CD14-positive monocyte (primary cell): ENCODE results near the gene MED13L. TPM values are rescaled to one million over a fixed set of nuclear protein-coding genes. Genes with fewer than 3 reads are reported as not detected.

Experiments
- DNase-seq, 3 donors: peaks; one replicate each; pipeline ENCODE4 v3.0.0-alpha.2; 2011 to 2022
- H2AFZ ChIP-seq: 2 replicates; pipeline ENCODE4 v1.6.0; 2012; ENCODE audit warnings: mild to moderate bottlenecking, low read depth, low read length, inconsistent platforms; ENCODE audit not compliant: insufficient read depth, poor library complexity, severe bottlenecking
- H3K27ac ChIP-seq, 2 donors: 1 replicate in 1 of 2; 2 replicates in 1 of 2; pipeline ENCODE4 v1.5.1; 2012 to 2013; ENCODE audit warnings: low read length in 2 of 2, control low read depth in 1 of 2, inconsistent platforms in 1 of 2, low read depth in 1 of 2, mild to moderate bottlenecking in 1 of 2
- H3K27me3 ChIP-seq, 2 donors: one replicate each; pipeline versions ENCODE4 v1.6.0 to v1.6.1; 2011 to 2013; ENCODE audit warnings: low read length in 2 of 2; ENCODE audit not compliant: control insufficient read depth in 2 of 2, insufficient read depth in 2 of 2
- H3K36me3 ChIP-seq, 2 donors: replicated peaks in 1 of 2; 1 replicate in 1 of 2; 2 replicates in 1 of 2; pipeline versions ENCODE4 v1.5.1 to v1.6.1; 2012 to 2013; ENCODE audit warnings: low read length in 2 of 2, control low read depth in 1 of 2, inconsistent platforms in 1 of 2, mild to moderate bottlenecking in 1 of 2; ENCODE audit not compliant: insufficient read depth in 2 of 2, control insufficient read depth in 1 of 2
- H3K4me1 ChIP-seq, 2 donors: 1 replicate in 1 of 2; 2 replicates in 1 of 2; pipeline versions ENCODE4 v1.5.1 to v1.6.1; 2012 to 2013; ENCODE audit warnings: low read length in 2 of 2, control low read depth in 1 of 2, inconsistent platforms in 1 of 2, mild to moderate bottlenecking in 1 of 2, moderate library complexity in 1 of 2; ENCODE audit not compliant: insufficient read depth in 2 of 2, control insufficient read depth in 1 of 2
- H3K4me2 ChIP-seq: replicated peaks from 2 replicates; pipeline ENCODE3; 2012; ENCODE audit warnings: low read length, moderate library complexity, mild to moderate bottlenecking; ENCODE audit not compliant: poor library complexity, severe bottlenecking; ENCODE audit errors: extremely low read depth
- H3K4me3 ChIP-seq, 3 experiments: fragments of 200-600 bp in 1 of 3; sonication (generic) in 1 of 3; replicated peaks in 1 of 3; 1 replicate in 2 of 3; 2 replicates in 1 of 3; pipeline ENCODE4 v1.5.1; 2011 to 2013; ENCODE audit warnings: low read length in 3 of 3, mild to moderate bottlenecking in 3 of 3, control low read depth in 2 of 3, low read depth in 2 of 3, inconsistent platforms in 1 of 3, moderate library complexity in 1 of 3
- H3K79me2 ChIP-seq: 2 replicates; pipeline ENCODE4 v1.6.0; 2012; ENCODE audit warnings: mild to moderate bottlenecking, control low read depth, inconsistent platforms, low read length, moderate library complexity; ENCODE audit not compliant: insufficient read depth
- H3K9ac ChIP-seq: 2 replicates; pipeline ENCODE4 v1.6.0; 2017; ENCODE audit warnings: low read length, mild to moderate bottlenecking; ENCODE audit not compliant: insufficient read depth, poor library complexity, severe bottlenecking
- H3K9me3 ChIP-seq, 2 donors: replicated peaks in 1 of 2; 1 replicate in 1 of 2; 2 replicates in 1 of 2; pipeline versions ENCODE4 v1.5.1 to v1.6.1; 2012 to 2013; ENCODE audit warnings: low read length in 2 of 2, control low read depth in 1 of 2; ENCODE audit not compliant: control insufficient read depth in 1 of 2, insufficient read depth in 1 of 2
- H4K20me1 ChIP-seq: 2 replicates; pipeline ENCODE4 v1.6.0; 2012; ENCODE audit warnings: mild to moderate bottlenecking, low read length, control low read depth, moderate library complexity; ENCODE audit not compliant: insufficient read depth
- H3K27ac Mint-ChIP-seq, 7 donors: one replicate each; pipeline ENCODE4 v1.8.0; 2020; ENCODE audit warnings: mild to moderate bottlenecking in 7 of 7, mixed read lengths in 7 of 7, moderate library complexity in 6 of 7, inconsistent platforms in 2 of 7
- H3K27me3 Mint-ChIP-seq, 3 donors: one replicate each; pipeline ENCODE4 v1.8.0; 2021 to 2022; ENCODE audit warnings: low read depth in 3 of 3, mild to moderate bottlenecking in 3 of 3, mixed read lengths in 3 of 3, moderate library complexity in 3 of 3, inconsistent platforms in 1 of 3
- H3K36me3 Mint-ChIP-seq, 2 donors: one replicate each; pipeline ENCODE4 v1.8.0; 2020; ENCODE audit warnings: mixed read lengths in 2 of 2, inconsistent platforms in 1 of 2, mild to moderate bottlenecking in 1 of 2
- H3K4me1 Mint-ChIP-seq: one replicate; pipeline ENCODE4 v1.8.0; 2020; ENCODE audit warnings: mild to moderate bottlenecking, mixed read lengths
- H3K4me3 Mint-ChIP-seq, 2 donors: one replicate each; pipeline ENCODE4 v1.8.0; 2020; ENCODE audit warnings: mild to moderate bottlenecking in 2 of 2, mixed read lengths in 2 of 2, moderate library complexity in 1 of 2
- H3K9me3 Mint-ChIP-seq, 7 donors: one replicate each; pipeline ENCODE4 v1.8.0; 2020 to 2022; ENCODE audit warnings: mixed read lengths in 7 of 7, mild to moderate bottlenecking in 6 of 7, moderate library complexity in 6 of 7, inconsistent platforms in 2 of 7
- CTCF ChIP-seq: fragments of 200-600 bp; IDR thresholded peaks from one replicate; pipeline ENCODE4 v1.8.0; 2022; ENCODE audit warnings: antibody characterized with exemption, mild to moderate bottlenecking
- WGBS: methylation state at CpG from one replicate; pipeline ENCODE4 v1.1.5; 2013; ENCODE audit warnings: missing lambda C conversion rate; ENCODE audit not compliant: insufficient coverage; 5-methylcytosine and 5-hydroxymethylcytosine counted together
- intact Hi-C, 2 donors: fragments of 100-400 bp; cut with micrococcal nuclease; formaldehyde crosslinking; loops; one replicate each; pipeline versions ENCODE4 v1.15.0 to v1.15.1; 2023
- polyA plus RNA-seq, 3 donors: library from polyadenylated mRNA; depleted of rRNA in 1 of 3; unstranded in 2 of 3; stranded (reverse) in 1 of 3; fragments of 300-500 nt in 2 of 3; fragments of >200 nt in 1 of 3; fragmentation: Illumina TruSeq in 2 of 3; gene quantifications; 1 replicate in 2 of 3; 2 replicates in 1 of 3; pipeline ENCODE4 v1.2.3, GENCODE V29; 2012 to 2021

The MED13L gene
- polyA plus RNA-seq, 3 donors, result 4.4 to 42.0 (median 7.5) TPM

DNA sequence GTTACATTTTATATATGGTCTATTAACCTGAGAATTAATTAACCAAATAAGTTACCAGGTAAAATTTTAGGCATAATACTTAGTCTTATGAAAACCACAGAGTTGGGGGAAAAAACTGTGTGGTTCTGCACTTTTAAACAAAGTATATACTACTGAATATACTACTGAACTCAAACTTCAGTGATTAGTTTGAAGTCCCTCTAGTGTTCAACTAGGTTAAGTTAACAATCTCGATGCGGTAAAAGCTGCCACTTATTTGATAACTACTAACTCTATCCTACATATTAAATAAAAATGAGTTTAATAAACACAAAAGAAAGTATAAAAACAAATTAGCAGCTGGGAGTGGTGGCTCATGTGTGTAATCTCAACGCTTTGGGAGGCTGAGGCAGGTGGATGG is 56.7 kb downstream of the MED13L start:
- WGBS, result no CpG with 5 or more reads among the region's 3 CpGs
- peaks cover 28% of the 10 kb centered on the region for H3K4me1 Mint-ChIP-seq

DNA sequence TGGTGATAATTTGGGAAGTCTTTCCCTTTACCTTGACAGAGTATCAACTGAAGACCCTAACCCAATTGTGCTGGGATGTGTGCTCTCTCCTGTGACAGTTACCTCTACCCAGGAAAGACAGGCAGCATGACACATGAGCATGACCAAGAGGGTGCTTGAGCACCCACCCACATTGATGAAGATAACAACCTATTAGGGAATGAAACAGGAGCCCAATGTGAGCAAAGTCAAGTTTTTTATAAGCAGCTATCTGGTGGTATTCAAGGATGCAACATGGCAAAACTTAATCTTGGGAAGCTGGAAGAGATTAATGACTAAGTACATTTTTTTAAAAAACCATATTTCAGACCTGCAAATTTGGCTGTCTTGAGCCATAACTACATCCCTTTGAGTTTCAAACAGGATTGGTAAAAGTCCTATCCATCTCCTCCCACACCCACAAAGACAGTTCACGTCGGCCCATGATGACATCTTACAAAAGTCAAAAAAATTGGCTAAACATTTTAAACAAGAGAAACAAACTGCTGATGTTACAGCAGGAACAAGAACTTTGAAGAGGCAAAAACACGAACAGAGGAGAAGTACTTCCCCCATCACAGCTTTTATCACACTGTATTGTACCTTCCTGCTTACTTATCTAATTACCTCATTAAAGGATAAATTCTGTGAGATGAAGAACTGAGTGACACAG is 60.3 kb downstream of the MED13L start:
- no peaks in the 10 kb centered on the region for H3K9me3 Mint-ChIP-seq
- no peak overlapping the region for H3K9ac ChIP-seq
- H3K4me1 Mint-ChIP-seq, result peaks cover 49% of the 10 kb centered on the region
- H3K36me3 Mint-ChIP-seq, result peaks cover 1 to 3% of the 10 kb centered on the region in 2 donors
- no peak overlapping the region for H2AFZ ChIP-seq
- intact Hi-C loops, result no loop called here
- H3K4me2 ChIP-seq, result no peak overlapping the region
- H3K27ac Mint-ChIP-seq, result peak overlapping the region in 3 of 7 donors; percentile 9 to 51 (median 48)
- DNase-seq, result no peak
- H3K9me3 ChIP-seq, result no peaks in the 10 kb centered on the region
- peaks cover 0 to 1% (median 0%) of the 10 kb centered on the region in 3 donors for H3K27me3 Mint-ChIP-seq
- peak overlapping the region in 1 of 2 donors; percentile 43 for H3K27ac ChIP-seq
- H3K4me3 Mint-ChIP-seq, result peak overlapping the region in 1 of 2 donors; percentile 13
- TF ChIP-seq CTCF, result no peak
- no peaks in the 10 kb centered on the region for H3K27me3 ChIP-seq
- peaks cover 0 to 6% of the 10 kb centered on the region in 2 donors for H3K36me3 ChIP-seq
- H3K4me3 ChIP-seq, result no peak overlapping the region
- WGBS, result 50% methylated on average over 2 of the region's 3 CpGs
- H3K4me1 ChIP-seq, result no peaks in the 10 kb centered on the region
- H4K20me1 ChIP-seq, result peaks cover 100% of the 10 kb centered on the region
- H3K79me2 ChIP-seq, result peaks cover 100% of the 10 kb centered on the region

More for the DNA sequence above, 56.7 kb downstream of the MED13L start:
- no peak for TF ChIP-seq CTCF
- Mint-ChIP-seq H3K4me3 (no peak overlapping the region), H3K27me3 (peaks cover 0 to 1% (median 0%) of the 10 kb centered on the region in 3 donors), H3K9me3 (no peaks in the 10 kb centered on the region), H3K27ac (no peak overlapping the region), H3K36me3 (peaks cover 7 to 17% of the 10 kb centered on the region in 2 donors)
- Histone ChIP-seq H3K4me1 (no peaks in the 10 kb centered on the region), H3K9me3 (no peaks in the 10 kb centered on the region), H3K27ac (no peak overlapping the region), H3K79me2 (peaks cover 100% of the 10 kb centered on the region), H3K9ac (no peak overlapping the region), H3K27me3 (no peaks in the 10 kb centered on the region), H2AFZ (no peak overlapping the region), H3K4me2 (no peak overlapping the region), H3K36me3 (peaks cover 2 to 29% of the 10 kb centered on the region in 2 donors), H4K20me1 (peaks cover 100% of the 10 kb centered on the region), H3K4me3 (no peak overlapping the region)
- intact Hi-C loops, result no loop called here
- DNase-seq, result no peak
